Measurements from ENCODE around the gene SLC5A2.
A peak's percentile ranks its signal among the peaks of the same experiment; 100 is the strongest.

SLC5A2 gene

DNA sequence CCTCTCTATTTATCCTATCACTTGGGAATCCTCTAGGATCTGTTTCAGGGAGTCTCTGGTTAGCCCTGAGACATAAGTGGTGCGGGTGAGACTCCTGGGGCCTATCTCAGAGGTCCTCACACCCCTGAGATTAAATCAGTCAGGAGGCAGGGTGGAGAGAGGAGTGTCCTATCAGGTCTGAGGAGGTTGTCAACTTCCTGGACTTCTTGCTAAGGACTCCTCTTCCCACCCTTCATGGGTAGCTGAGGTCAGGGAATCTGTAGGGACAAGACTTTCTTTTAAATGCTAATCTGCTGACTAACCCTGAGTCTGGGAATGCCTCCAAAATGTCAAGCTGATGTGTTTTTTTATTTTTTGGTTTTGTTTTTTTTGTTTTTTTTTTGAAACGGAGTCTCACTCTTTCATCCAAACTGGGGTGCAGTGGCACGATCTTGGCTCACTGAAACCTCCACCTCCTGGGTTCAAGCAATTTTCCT, 30.3 kb upstream of the SLC5A2 start:
- DNase-seq, result no peak
- no peak overlapping the region for H2AFZ ChIP-seq (ENCODE audit: low read length)
- TF ChIP-seq, protein P1, sequence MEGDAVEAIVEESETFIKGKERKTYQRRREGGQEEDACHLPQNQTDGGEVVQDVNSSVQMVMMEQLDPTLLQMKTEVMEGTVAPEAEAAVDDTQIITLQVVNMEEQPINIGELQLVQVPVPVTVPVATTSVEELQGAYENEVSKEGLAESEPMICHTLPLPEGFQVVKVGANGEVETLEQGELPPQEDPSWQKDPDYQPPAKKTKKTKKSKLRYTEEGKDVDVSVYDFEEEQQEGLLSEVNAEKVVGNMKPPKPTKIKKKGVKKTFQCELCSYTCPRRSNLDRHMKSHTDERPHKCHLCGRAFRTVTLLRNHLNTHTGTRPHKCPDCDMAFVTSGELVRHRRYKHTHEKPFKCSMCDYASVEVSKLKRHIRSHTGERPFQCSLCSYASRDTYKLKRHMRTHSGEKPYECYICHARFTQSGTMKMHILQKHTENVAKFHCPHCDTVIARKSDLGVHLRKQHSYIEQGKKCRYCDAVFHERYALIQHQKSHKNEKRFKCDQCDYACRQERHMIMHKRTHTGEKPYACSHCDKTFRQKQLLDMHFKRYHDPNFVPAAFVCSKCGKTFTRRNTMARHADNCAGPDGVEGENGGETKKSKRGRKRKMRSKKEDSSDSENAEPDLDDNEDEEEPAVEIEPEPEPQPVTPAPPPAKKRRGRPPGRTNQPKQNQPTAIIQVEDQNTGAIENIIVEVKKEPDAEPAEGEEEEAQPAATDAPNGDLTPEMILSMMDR (IDR thresholded peaks at IDR 0.05; ENCODE audit: low read length), result no peak
- TF ChIP-seq EZH2 (optimal IDR thresholded peaks at IDR 0.05; ENCODE audit: low read depth, low read length) (no peak), EZH2phosphoT487 (IDR thresholded peaks at IDR 0.05; ENCODE audit: low read length) (no peak)
- no peak overlapping the region for H3K27ac ChIP-seq (ENCODE audit: low read length)
- no peaks in the 10 kb centered on the region for H3K27me3 ChIP-seq (replicated peaks; ENCODE audit: insufficient read depth, low read length)
- H3K4me1 ChIP-seq (ENCODE audit: low read length), result no peaks in the 10 kb centered on the region
- H3K9me2 ChIP-seq (replicated peaks; ENCODE audit: insufficient read depth, low read length), result no peaks in the 10 kb centered on the region
- H3K9ac ChIP-seq (ENCODE audit: low read length), result no peak overlapping the region
- no peak overlapping the region for H3K4me3 ChIP-seq (ENCODE audit: low read length)
- no peaks in the 10 kb centered on the region for H3K36me3 ChIP-seq (replicated peaks; ENCODE audit: insufficient read depth, low read length)
- H3F3A ChIP-seq (ENCODE audit: insufficient read depth, low read length), result no peaks in the 10 kb centered on the region
- peaks cover 22% of the 10 kb centered on the region for H3K79me2 ChIP-seq (ENCODE audit: low read length)
- no peaks in the 10 kb centered on the region for H3K9me3 ChIP-seq (replicated peaks; ENCODE audit: insufficient read depth, low read length)
- H4K20me1 ChIP-seq (ENCODE audit: insufficient read depth, low read length), result no peaks in the 10 kb centered on the region
- no peak overlapping the region for H3K4me2 ChIP-seq (ENCODE audit: low read depth, low read length)

DNA sequence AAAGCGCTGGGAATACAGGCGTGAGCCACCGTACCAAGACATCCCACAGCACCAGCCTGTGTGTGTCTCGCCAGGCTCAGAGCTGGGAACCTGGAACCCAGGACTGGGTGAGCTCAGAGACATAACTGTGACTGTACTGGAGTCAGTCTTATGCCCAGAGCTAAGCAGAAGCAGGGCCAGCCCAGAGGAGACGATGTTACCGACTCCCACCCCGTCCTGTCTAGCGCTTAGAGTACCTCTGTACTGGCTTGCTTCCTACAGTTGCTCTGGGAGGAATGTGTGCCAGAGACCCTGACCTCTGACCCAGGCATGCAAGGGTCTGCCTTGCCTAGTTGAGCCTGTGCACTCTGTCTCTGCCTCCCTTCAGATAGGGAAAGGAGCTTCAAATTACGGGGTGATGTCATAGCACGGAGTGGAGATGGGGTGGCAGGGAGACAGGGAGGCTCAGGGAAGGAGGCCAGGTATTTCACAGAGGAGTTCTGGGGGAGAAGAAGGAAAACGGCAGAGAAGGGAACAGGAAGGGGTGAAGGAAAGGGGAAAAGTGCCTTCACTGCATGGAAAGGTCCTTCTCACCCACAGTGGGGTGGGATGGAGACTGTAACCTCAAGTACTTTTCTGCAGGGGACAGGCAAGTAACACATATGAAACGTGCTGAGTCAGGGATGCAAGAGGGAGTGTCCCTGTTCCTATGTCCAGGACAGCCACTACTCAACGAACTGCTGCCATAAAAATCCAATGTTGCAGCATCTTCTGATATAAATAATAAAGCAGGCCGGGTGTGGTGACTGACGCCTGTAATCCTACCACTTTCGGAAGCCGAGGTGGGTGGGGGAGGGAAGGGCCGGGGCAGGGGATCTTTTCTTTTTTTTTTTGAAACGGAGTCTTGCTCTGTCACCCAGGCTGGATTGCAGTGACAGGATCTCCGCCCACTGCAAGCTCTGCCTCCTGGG, 29.4 kb upstream of the SLC5A2 start:
- H3K9me3 ChIP-seq (replicated peaks; ENCODE audit: insufficient read depth, low read length), result no peaks in the 10 kb centered on the region
- no peak for TF ChIP-seq EZH2phosphoT487 (IDR thresholded peaks at IDR 0.05; ENCODE audit: low read length)
- no peak for TF ChIP-seq EZH2 (optimal IDR thresholded peaks at IDR 0.05; ENCODE audit: low read depth, low read length)
- TF ChIP-seq, protein P1 (IDR thresholded peaks at IDR 0.05; ENCODE audit: low read length), result no peak
- H3K27ac ChIP-seq (ENCODE audit: low read length), result no peak overlapping the region
- no peak overlapping the region for H3K4me3 ChIP-seq (ENCODE audit: low read length)
- no peak overlapping the region for H3K9ac ChIP-seq (ENCODE audit: low read length)
- no peaks in the 10 kb centered on the region for H3K36me3 ChIP-seq (replicated peaks; ENCODE audit: insufficient read depth, low read length)
- DNase-seq, result no peak
- no peaks in the 10 kb centered on the region for H4K20me1 ChIP-seq (ENCODE audit: insufficient read depth, low read length)
- peaks cover 4% of the 10 kb centered on the region; the same call in 1 of the 2 replicates for H3F3A ChIP-seq (ENCODE audit: insufficient read depth, low read length)
- H3K9me2 ChIP-seq (replicated peaks; ENCODE audit: insufficient read depth, low read length), result no peaks in the 10 kb centered on the region
- peaks cover 29% of the 10 kb centered on the region for H3K79me2 ChIP-seq (ENCODE audit: low read length)
- H2AFZ ChIP-seq (ENCODE audit: low read length), result no peak overlapping the region
- no peaks in the 10 kb centered on the region for H3K27me3 ChIP-seq (replicated peaks; ENCODE audit: insufficient read depth, low read length)
- no peak overlapping the region for H3K4me2 ChIP-seq (ENCODE audit: low read depth, low read length)
- no peaks in the 10 kb centered on the region for H3K4me1 ChIP-seq (ENCODE audit: low read length)

- H3K27ac ChIP-seq (ENCODE audit: low read length), result no peak overlapping the region
- H3K4me1 ChIP-seq (ENCODE audit: low read length), result peaks cover 5% of the 10 kb centered on the region
- peaks cover 19% of the 10 kb centered on the region for H3F3A ChIP-seq (ENCODE audit: insufficient read depth, low read length)
- no peak overlapping the region for H2AFZ ChIP-seq (ENCODE audit: low read length)
- TF ChIP-seq EZH2 (optimal IDR thresholded peaks at IDR 0.05; ENCODE audit: low read depth, low read length) (no peak), EZH2phosphoT487 (IDR thresholded peaks at IDR 0.05; ENCODE audit: low read length) (no peak)
- TF ChIP-seq, protein P1 (IDR thresholded peaks at IDR 0.05; ENCODE audit: low read length), result peak; percentile 18; the same call in 1 of the 2 replicates
- no peaks in the 10 kb centered on the region for H4K20me1 ChIP-seq (ENCODE audit: insufficient read depth, low read length)
- no peaks in the 10 kb centered on the region for H3K9me2 ChIP-seq (replicated peaks; ENCODE audit: insufficient read depth, low read length)
- H3K9me3 ChIP-seq (replicated peaks; ENCODE audit: insufficient read depth, low read length), result no peaks in the 10 kb centered on the region
- no peaks in the 10 kb centered on the region for H3K27me3 ChIP-seq (replicated peaks; ENCODE audit: insufficient read depth, low read length)
- no peak overlapping the region for H3K9ac ChIP-seq (ENCODE audit: low read length)
- H3K4me2 ChIP-seq (ENCODE audit: low read depth, low read length), result no peak overlapping the region
- DNase-seq, result no peak
- H3K36me3 ChIP-seq (replicated peaks; ENCODE audit: insufficient read depth, low read length), result no peaks in the 10 kb centered on the region
- H3K79me2 ChIP-seq (ENCODE audit: low read length), result peaks cover 37% of the 10 kb centered on the region
- no peak overlapping the region for H3K4me3 ChIP-seq (ENCODE audit: low read length)
Observed at GRCh38 chr16:31455601-31456314, 27.2 kb upstream of the SLC5A2 start.
